ENCODE measurements around the gene MTCL1.

DNA sequence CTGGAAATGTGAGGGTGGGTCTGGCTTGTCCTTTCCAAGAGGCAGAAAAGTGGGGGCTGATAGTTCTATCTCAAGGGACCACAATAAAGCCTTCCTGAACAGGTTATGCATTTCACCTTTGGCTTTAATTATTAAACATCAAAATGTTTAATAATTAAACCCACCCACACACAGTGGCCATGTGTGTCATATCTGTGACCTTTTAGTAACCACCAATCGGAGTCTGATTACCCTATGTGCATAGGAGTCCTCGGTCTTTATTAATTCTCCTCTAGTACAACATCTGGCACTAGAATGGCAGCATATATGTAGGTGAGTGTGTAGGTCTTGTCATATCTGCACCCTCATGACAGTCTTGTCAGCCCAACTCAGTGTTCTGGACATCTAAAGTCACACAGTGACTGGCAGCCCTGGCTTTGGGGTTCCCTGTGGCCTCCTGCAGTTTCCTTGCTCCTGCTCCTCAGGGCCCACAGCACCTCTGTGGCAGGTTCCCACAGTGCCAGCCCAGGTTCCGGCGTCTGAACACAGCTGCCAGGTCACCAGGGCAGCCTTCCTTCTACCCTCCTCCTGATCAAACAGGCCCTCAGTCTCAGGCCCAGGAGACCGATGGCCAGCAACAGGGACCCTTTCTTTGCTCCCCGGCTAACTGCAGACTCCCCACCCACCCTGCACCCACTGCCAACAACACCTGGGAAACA, 100.9 kb downstream of the MTCL1 start:
- TF ChIP-seq PKNOX1 (IDR thresholded peaks at IDR 0.05) (no peak), L3MBTL2 (conservative IDR thresholded peaks at IDR 0.05) (no peak), FOXM1 (IDR thresholded peaks at IDR 0.05; ENCODE audit: borderline replicate concordance) (no peak), SP1 (IDR thresholded peaks at IDR 0.05) (no peak), BHLHE40 (IDR thresholded peaks at IDR 0.05; ENCODE audit: borderline replicate concordance) (no peak), LEF1 (IDR thresholded peaks at IDR 0.05; ENCODE audit: borderline replicate concordance) (no peak), ELF4 (IDR thresholded peaks at IDR 0.05) (no peak), FOXK2 (IDR thresholded peaks at IDR 0.05) (no peak), SUZ12 (IDR thresholded peaks at IDR 0.05) (no peak), ARNT (IDR thresholded peaks at IDR 0.05) (no peak), NFRKB (IDR thresholded peaks at IDR 0.05) (no peak), ZNF384 (IDR thresholded peaks at IDR 0.05) (no peak), FOXA1 (IDR thresholded peaks at IDR 0.05) (no peak)
